NT2/D1 (cell line): ENCODE measurements around the gene TOM1L2.
A peak's percentile ranks its signal among the peaks of the same experiment; 100 is the strongest.

Source experiments
- DNase-seq: peaks from one replicate; pipeline ENCODE4 v3.0.0-alpha.2; 2011; ENCODE audit warnings: low read depth, low spot score
- H3K27me3 ChIP-seq: 2 replicates; pipeline ENCODE4 v1.6.0; 2011; ENCODE audit warnings: mild to moderate bottlenecking; ENCODE audit not compliant: insufficient read length, insufficient read depth
- H3K36me3 ChIP-seq: 2 replicates; pipeline ENCODE4 v1.6.1; 2011; ENCODE audit warnings: mild to moderate bottlenecking, low read length, mixed read lengths; ENCODE audit not compliant: insufficient read depth, insufficient read length
- H3K4me1 ChIP-seq: 2 replicates; pipeline ENCODE4 v1.5.1; 2011; ENCODE audit not compliant: insufficient read depth, insufficient read length
- H3K4me3 ChIP-seq: 2 replicates; pipeline ENCODE4 v1.5.1; 2011; ENCODE audit warnings: low read depth; ENCODE audit not compliant: insufficient read length
- H3K9ac ChIP-seq: 2 replicates; pipeline ENCODE4 v1.6.0; 2011; ENCODE audit warnings: low read depth; ENCODE audit not compliant: insufficient read length
- H3K9me3 ChIP-seq: 2 replicates; pipeline ENCODE4 v1.5.1; 2011; ENCODE audit warnings: mild to moderate bottlenecking, low read length; ENCODE audit not compliant: insufficient read depth
- SUZ12 ChIP-seq: IDR thresholded peaks from 2 replicates; pipeline ENCODE4 v1.6.1; 2011; ENCODE audit not compliant: insufficient read length, insufficient read depth; ENCODE audit errors: extremely low read depth
- YY1 ChIP-seq: IDR thresholded peaks from 2 replicates; pipeline ENCODE4 v1.6.1; 2011; ENCODE audit not compliant: insufficient read length, insufficient read depth
- ZNF274 ChIP-seq: IDR thresholded peaks from 2 replicates; pipeline ENCODE4 v1.6.1; 2011; ENCODE audit warnings: mild to moderate bottlenecking, low read depth, low read length

The TOM1L2 gene

GRCh38 chr17:17972126-17972951, at the start of gene TOM1L2, which contains the start of gene DRC3:
Gene TOM1L2 (minus strand): TSS chr17:17972400. CDS start chr17:17972313, 87 bp downstream.
Gene DRC3 (plus strand): TSS chr17:17972862. CDS start chr17:17977599, 4,737 bp downstream.
- Histone ChIP-seq H3K9ac (peak within 1 kb of the TSS; percentile 72), H3K4me3 (peak within 1 kb of the TSS; percentile 60), H3K36me3 (no peaks in the 10 kb centered on the region), H3K9me3 (no peaks in the 10 kb centered on the region), H3K4me1 (peaks cover 3% of the 10 kb centered on the region), H3K27me3 (peaks cover 3% of the 10 kb centered on the region)
- DNase-seq: peak; percentile 98
- TF ChIP-seq ZNF274 (no peak), SUZ12 (no peak), YY1 (no peak)

DNA sequence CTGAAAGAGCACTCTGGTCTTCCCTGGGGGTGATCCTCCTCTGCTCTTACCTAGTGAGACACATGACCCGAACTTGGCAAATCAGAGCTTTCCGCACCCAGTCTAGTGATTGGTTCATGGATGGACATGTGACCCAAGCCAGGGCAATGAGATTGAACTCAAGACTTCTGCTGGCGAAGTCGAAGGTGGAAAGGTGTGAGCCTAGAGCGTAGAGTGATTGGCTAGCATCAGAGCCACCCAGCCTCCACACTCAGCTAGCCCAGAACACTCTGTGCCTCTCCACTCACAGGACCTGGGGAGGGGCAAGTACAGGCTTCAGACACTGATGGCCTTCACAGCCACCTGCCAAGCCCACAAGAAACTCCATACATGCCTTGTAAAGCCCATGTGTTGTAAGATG, 49.2 kb upstream of the TOM1L2 start:
- TF ChIP-seq ZNF274 (no peak), SUZ12 (no peak)
- Histone ChIP-seq H3K36me3 (peaks cover 47% of the 10 kb centered on the region), H3K9ac (no peak overlapping the region), H3K4me3 (no peak overlapping the region), H3K27me3 (no peaks in the 10 kb centered on the region), H3K4me1 (peaks cover 3% of the 10 kb centered on the region), H3K9me3 (no peaks in the 10 kb centered on the region)
- no peak for DNase-seq

GRCh38 chr17:18020971-18021370, 48.8 kb upstream of the TOM1L2 start:
- peaks cover 3% of the 10 kb centered on the region for H3K4me1 ChIP-seq
- no peak overlapping the region for H3K9ac ChIP-seq
- H3K4me3 ChIP-seq: no peak overlapping the region
- no peaks in the 10 kb centered on the region for H3K9me3 ChIP-seq
- no peaks in the 10 kb centered on the region for H3K27me3 ChIP-seq
- TF ChIP-seq YY1 (no peak), SUZ12 (no peak), ZNF274 (no peak)
- DNase-seq: no peak
- H3K36me3 ChIP-seq: peaks cover 44% of the 10 kb centered on the region

DNA sequence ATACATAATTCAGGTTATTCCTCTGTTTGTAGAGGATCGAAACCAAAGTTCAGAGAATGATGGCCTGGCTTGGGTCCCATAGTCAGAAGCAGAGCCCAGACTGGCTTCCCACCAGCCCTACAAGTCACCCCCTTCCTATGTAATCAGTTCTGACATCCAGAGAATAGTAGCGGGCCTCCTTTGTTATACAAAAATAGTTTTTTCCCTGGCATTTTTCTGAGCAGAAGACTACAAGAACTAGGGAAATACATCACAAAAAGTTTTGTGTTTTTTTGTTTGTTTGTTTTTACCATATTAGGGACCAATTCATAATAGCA, 47.6 kb upstream of the TOM1L2 start:
- Histone ChIP-seq H3K27me3 (no peaks in the 10 kb centered on the region), H3K4me3 (no peak overlapping the region), H3K9me3 (no peaks in the 10 kb centered on the region), H3K36me3 (peaks cover 47% of the 10 kb centered on the region), H3K4me1 (peaks cover 3% of the 10 kb centered on the region), H3K9ac (no peak overlapping the region)
- no peak for DNase-seq
- no peak for TF ChIP-seq YY1

DNA sequence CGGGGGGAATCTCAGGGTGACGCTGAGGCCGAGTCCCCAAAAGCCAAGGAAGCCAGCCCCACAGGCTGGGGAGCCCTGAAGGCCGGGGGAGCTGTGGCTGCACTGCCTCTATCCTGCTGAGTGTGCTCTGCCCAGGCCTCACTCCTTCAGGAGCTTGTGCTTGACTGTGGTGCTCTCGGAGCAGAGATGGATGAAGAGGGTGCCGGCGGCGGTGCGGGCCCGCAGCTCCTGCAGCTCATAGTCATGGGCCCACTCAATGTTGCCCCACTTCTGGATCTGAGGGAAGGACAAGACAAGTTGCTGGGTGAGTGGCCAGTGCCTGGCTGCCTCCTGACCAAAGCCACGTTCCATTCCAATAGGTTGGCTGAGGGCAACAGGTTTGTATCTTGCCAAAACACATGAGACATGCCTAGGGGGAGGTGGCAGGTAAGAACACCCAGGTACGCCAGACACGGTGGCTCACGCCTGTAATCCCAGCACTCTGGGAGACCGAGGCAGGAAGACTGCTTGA, 46.3 kb upstream of the TOM1L2 start:
- DNase-seq: no peak
- no peaks in the 10 kb centered on the region for H3K9me3 ChIP-seq
- peaks cover 42% of the 10 kb centered on the region for H3K36me3 ChIP-seq
- H3K9ac ChIP-seq: no peak overlapping the region
- no peaks in the 10 kb centered on the region for H3K27me3 ChIP-seq
- peaks cover 3% of the 10 kb centered on the region for H3K4me1 ChIP-seq
- TF ChIP-seq YY1 (no peak), ZNF274 (no peak), SUZ12 (no peak)
- no peak overlapping the region for H3K4me3 ChIP-seq

DNA sequence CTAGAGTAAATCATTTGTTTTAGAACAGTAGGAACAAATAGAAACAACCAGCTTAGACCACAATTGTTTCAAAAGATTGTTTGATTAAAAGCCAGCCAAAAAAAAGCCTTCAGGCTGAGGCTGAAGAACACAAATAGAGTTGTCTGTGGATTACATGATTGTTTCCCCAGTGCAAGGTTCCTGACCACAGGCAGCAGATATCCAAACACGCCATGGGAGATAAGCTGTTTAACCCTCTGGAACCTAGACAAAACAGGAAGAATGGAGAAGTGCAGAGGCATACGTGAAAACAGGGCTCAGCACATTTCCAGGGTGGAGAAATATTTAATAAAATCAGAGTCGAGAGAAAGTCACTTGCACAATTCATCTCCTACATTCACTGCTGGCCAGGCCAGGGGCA, 45.8 kb upstream of the TOM1L2 start:
- no peak for TF ChIP-seq YY1
- no peak for TF ChIP-seq SUZ12
- no peak for TF ChIP-seq ZNF274
- H3K4me1 ChIP-seq: peaks cover 3% of the 10 kb centered on the region
- H3K9me3 ChIP-seq: no peaks in the 10 kb centered on the region
- no peaks in the 10 kb centered on the region for H3K27me3 ChIP-seq
- no peak for DNase-seq
- peaks cover 42% of the 10 kb centered on the region for H3K36me3 ChIP-seq
- no peak overlapping the region for H3K9ac ChIP-seq
- no peak overlapping the region for H3K4me3 ChIP-seq

- Histone ChIP-seq H3K27me3 (no peaks in the 10 kb centered on the region), H3K4me1 (peaks cover 3% of the 10 kb centered on the region), H3K4me3 (no peak overlapping the region), H3K9me3 (no peaks in the 10 kb centered on the region), H3K9ac (no peak overlapping the region), H3K36me3 (peaks cover 41% of the 10 kb centered on the region)
- no peak for DNase-seq
- no peak for TF ChIP-seq ZNF274
- no peak for TF ChIP-seq YY1
- TF ChIP-seq SUZ12: no peak
These were observed 44.2 kb upstream of the TOM1L2 start for GRCh38 chr17:18016426-18016825.
